Mucosa of descending colon (tissue), 3 donors: ENCODE data around the gene WSCD1. TPM values are rescaled to one million over a fixed set of nuclear protein-coding genes. Genes with fewer than 3 reads are reported as not detected.

Experiments used
- ATAC-seq: fragments of 200-7000 bp; cut with Tn5 transposase; one replicate; pipeline ENCODE4 v1.9.1; 2020; ENCODE audit warnings: mild to moderate bottlenecking, moderate library complexity
- DNase-seq, 3 donors: peaks; one replicate each; pipeline ENCODE4 v3.0.0-alpha.2; 2020
- H3K36me3 ChIP-seq: fragments of 200-600 bp; one replicate; pipeline ENCODE4 v1.8.0; 2021; ENCODE audit warnings: low read depth, mild to moderate bottlenecking
- H3K4me1 ChIP-seq: fragments of 200-600 bp; one replicate; pipeline ENCODE4 v1.8.0; 2021; ENCODE audit warnings: low read depth, mild to moderate bottlenecking
- H3K4me3 ChIP-seq: fragments of 200-600 bp; one replicate; pipeline ENCODE4 v1.8.0; 2021; ENCODE audit warnings: mild to moderate bottlenecking
- H3K9me3 ChIP-seq: fragments of 200-600 bp; one replicate; pipeline ENCODE4 v1.8.0; 2021; ENCODE audit warnings: mild to moderate bottlenecking
- CTCF ChIP-seq: fragments of 200-600 bp; IDR thresholded peaks from one replicate; pipeline ENCODE4 v1.8.0; 2022; ENCODE audit warnings: antibody characterized with exemption, mild to moderate bottlenecking
- intact Hi-C, 2 donors: fragments of 100-400 bp; cut with DNase I in 1 of 2; cut with micrococcal nuclease in 1 of 2; formaldehyde crosslinking; loops; one replicate each; pipeline versions ENCODE4 v1.11.0 to v1.11.1; 2022; cut with DNase I, micrococcal nuclease
- total RNA-seq, 3 donors: library from RNA; stranded (reverse); fragmentation: NEBNext Ultra II Directional in 2 of 3; extraction: Animal tissue kit (Norgen Biotek cat#: 25700) in 2 of 3; gene quantifications; one replicate each; pipeline versions ENCODE4 v1.2.1 to v1.2.4, GENCODE V29; 2021 to 2023
- donor health status: DM: no; HTN: no; CAD: no; lungs with moderate emphysema.
- donor health status: DM: no; HTN: no; CAD: no.
- donor health status: DM: no; HTN: yes; CAD: no.

WSCD1 gene
- total RNA-seq, 3 donors from 2014 or later: 18.7 to 45.8 (median 18.8) TPM

DNA sequence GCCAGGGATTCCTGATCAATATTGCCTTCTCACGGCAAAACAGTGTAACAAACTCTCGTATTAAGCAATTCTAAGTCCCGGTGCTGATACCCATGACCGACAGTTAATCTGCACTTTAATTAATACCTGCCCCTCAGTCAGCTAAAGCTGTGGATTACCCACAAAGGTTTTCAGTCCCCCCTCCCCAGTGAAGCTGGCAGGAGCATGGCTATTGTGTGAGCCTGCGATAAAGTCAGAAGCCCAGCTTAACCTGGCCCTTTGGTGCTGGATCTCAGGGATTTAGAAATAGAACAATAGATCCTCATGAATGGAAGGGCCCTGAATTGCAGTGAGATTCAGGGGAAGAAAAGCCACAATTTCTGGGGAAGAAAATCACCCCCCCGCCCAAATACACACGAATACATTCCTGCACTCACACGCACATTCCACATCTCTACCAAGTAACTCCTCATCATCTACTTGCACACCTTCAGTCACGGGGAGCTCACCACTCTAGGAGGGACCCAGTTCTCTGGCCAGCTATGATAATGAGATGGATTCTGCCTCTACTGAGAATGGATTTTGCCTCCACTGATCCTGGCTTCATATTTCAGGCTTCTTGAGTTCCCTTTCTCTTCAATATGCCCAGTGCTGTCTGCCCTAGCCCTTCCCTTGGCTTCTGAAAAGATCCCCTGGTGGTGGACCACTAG is 102.6 kb downstream of the WSCD1 start:
- no peak for DNase-seq
- Histone ChIP-seq H3K36me3 (no peaks in the 10 kb centered on the region), H3K4me3 (no peak overlapping the region), H3K4me1 (no peaks in the 10 kb centered on the region), H3K9me3 (no peaks in the 10 kb centered on the region)
- TF ChIP-seq CTCF: no peak
- no peak for ATAC-seq
- intact Hi-C loops: no loop called here

- TF ChIP-seq CTCF: no peak
- no peak for ATAC-seq
- no peak for DNase-seq
- Histone ChIP-seq H3K36me3 (no peaks in the 10 kb centered on the region), H3K4me3 (no peak overlapping the region), H3K9me3 (no peaks in the 10 kb centered on the region), H3K4me1 (no peaks in the 10 kb centered on the region)
- intact Hi-C loops: no loop called here
Observed at GRCh38 chr17:6173653-6174052, 103.5 kb downstream of the WSCD1 start.
